ENCODE data around the gene DSTYK.
A peak's percentile ranks its signal among the peaks of the same experiment; 100 is the strongest.

The DSTYK gene

DNA sequence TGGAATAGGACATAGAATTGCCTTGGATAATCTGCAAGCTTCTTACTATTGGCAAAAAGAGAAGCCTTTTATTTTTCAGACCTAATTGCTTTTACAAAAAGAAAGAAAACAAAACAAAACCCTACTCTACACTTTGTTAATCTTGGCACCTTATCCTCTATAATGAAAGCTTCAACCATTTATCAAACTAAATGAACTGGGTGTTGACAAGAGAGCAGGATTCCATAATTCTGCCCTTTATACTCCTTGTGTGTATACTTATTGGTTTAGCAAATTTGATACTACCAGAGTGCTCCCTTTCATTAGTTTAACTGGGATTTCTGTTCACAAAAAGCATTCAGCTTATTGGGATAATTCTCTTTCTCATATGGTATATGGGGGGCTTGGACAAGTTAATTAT, 13.2 kb upstream of the DSTYK start:
- no peak for DNase-seq
- TF ChIP-seq GATA1 (IDR thresholded peaks at IDR 0.05; ENCODE audit: low read depth, low read length) = no peak
- TF ChIP-seq POLR2A (IDR thresholded peaks at IDR 0.05; ENCODE audit: low read length) = no peak

DNA sequence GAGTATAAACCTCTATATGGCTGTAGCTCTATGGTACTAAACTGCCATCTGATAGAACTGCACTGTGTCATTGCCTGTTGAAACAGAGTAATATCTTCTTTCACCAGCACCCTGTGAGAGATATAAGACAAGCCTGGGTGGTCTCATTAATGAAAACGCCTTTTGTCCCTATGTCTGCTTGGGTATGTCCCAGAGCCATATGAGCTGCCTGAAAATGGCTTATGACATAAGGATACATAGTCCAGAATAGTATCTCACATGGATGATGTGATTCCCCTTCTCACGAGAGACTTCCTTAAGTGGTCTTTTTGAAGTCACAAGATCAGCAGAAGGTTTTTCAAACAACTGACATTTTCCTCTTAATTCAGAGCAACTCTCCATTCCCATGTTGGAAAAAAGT, 8.9 kb upstream of the DSTYK start:
- peak; percentile 56 to 74 for DNase-seq
- no peak for TF ChIP-seq GATA1 (IDR thresholded peaks at IDR 0.05; ENCODE audit: low read depth, low read length)
- no peak for TF ChIP-seq POLR2A (IDR thresholded peaks at IDR 0.05; ENCODE audit: low read length)

DNA sequence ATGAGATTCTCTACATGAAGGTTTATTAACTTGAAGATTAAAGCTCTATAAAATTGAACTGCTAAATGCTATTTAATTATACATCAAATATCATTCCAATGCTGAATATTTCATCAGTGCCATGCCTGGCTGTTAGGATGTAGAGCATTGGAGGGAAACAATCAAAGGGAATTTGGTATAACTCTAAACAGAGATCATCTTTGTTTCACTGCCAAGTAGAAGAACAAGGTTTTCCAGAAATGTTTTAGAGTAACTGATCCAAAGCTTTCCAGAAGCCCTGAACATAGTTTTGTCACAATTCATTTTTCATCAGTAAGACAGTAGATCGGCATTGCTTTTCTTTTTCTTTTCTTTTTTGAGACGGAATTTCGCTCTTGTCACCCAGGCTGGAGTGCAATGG, 5.9 kb upstream of the DSTYK start:
- no peak for TF ChIP-seq GATA1 (IDR thresholded peaks at IDR 0.05; ENCODE audit: low read depth, low read length)
- TF ChIP-seq POLR2A (IDR thresholded peaks at IDR 0.05; ENCODE audit: low read length) = no peak

DNA sequence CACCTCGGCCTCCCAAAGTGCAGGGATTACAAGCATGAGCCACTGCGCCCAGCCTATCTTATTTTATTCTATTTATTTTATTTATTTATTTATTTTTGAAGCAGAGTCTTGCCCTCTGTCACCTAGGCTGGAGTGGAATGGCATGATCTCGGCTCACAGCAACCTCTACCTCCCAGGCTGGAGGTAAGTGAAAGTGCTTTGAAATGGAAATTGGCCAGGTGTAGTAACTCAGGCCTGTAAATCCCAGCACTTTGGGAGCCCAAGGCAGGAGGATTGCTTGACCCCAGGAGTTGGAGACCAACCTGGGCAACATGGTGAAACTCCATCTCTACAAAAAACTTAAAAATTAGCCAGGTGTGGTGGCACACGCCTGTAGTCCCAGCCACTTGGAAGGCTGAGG, 5.1 kb upstream of the DSTYK start:
- TF ChIP-seq POLR2A (IDR thresholded peaks at IDR 0.05; ENCODE audit: low read length) = no peak

More for the DNA sequence above, 5.9 kb upstream of the DSTYK start:
- no peak for DNase-seq

DNA sequence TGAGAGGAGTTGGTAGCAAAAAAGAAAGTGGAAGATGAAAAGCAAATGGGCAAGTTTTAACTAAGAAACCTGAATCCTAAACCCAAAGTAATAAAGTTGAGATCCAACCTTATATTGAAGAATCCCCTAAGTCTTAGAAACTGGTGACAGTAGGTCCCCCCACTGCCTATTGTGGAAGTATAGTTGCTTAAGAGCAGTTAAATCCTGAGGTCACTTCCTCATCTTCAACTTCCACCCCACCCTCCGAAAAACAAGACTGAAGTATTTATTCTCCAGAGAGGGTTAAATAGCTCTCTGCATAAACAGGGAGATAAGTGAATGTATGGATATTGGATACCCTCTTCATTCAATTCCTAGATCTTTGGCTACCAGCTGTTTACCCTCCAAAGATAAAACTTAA, 3.3 kb upstream of the DSTYK start:
- TF ChIP-seq POLR2A (IDR thresholded peaks at IDR 0.05; ENCODE audit: low read length) (no peak), GATA1 (IDR thresholded peaks at IDR 0.05; ENCODE audit: low read depth, low read length) (no peak)
- no peak for DNase-seq

More for the DNA sequence above, 5.1 kb upstream of the DSTYK start:
- no peak for DNase-seq

DNA sequence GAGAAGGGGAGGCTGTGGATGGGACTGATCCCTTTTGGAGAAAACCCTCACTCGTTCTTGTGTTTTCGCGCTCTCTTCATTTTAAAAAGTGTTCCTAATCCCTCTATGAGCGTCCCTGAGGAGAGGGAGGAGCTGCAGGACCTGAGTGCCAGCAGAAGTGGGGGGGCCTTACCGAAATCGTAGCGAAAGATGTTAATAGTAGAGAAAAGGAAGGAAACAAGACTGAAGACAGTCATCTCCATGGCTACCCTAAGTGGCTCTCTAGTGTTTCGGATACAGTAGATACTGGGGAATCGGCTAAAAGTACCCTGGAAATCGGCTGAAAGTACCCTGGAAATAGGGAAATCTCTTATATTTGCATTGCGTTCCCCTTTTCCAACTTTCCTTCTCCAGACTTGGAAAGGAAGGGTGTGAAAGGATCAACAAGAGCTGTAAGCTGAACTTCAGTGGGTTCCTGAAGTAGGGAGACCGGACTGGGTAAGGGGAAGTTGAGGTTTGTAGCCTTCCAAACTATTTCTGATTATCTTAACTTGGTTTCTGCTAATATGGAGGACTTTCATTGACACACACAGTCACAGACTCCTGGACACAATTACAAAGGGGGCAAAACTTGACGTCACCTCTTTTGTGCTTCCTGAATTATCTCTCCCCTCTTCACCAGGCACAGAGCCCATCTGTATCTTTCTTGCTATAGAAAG, 486 bp upstream of the DSTYK start:
- TF ChIP-seq GATA1 (IDR thresholded peaks at IDR 0.05; ENCODE audit: low read depth, low read length) (no peak), POLR2A (IDR thresholded peaks at IDR 0.05; ENCODE audit: low read length) (no peak)

DNA sequence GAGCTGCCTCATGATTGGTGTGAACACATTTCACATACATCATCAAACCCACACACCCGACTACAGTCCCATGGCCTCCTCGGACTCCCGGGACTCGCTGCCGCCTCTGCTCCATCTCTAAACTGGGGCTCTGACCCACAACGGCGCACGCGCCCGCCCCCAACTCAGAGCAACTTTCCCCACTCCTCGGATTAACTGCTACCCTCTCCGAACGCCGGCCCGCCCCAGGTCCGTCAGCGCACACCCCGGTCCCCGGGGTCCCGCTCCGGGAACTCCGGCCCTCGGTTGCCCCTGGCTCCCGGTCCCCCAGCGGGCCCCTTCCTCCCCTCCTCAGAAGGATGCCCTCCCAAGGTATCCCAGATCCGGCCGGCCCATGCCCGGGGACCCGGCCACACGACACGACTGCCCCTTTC, 740 bp downstream of the DSTYK start:
- TF ChIP-seq POLR2A (IDR thresholded peaks at IDR 0.05; ENCODE audit: low read length) (no peak), GATA1 (IDR thresholded peaks at IDR 0.05; ENCODE audit: low read depth, low read length) (no peak)
- DNase-seq = peak; percentile 63 to 78

More for the DNA sequence above, 486 bp upstream of the DSTYK start:
- peak; percentile 47 to 54 for DNase-seq

DNA sequence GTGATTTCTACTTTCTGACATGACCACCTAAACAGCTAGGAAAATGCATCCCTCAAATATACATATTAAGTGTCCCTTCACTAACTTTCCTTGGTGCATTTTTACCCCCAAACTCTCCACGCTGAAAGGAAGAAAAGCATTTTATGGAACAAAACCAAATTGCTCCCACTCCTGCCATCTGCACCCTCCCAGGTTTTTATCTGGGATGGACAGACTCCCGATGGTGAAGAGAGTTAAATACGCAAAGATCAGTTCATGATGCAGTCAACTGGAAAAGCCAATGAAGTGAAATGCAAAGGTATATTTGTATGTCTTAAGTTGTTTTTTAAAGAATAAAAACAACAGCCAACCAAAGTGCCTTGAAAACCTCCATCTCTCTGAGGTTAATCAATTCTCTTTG, 2.7 kb downstream of the DSTYK start:
- peak; percentile 54 to 61 for DNase-seq
- TF ChIP-seq GATA1 (IDR thresholded peaks at IDR 0.05; ENCODE audit: low read depth, low read length) (no peak), POLR2A (IDR thresholded peaks at IDR 0.05; ENCODE audit: low read length) (no peak)

DNA sequence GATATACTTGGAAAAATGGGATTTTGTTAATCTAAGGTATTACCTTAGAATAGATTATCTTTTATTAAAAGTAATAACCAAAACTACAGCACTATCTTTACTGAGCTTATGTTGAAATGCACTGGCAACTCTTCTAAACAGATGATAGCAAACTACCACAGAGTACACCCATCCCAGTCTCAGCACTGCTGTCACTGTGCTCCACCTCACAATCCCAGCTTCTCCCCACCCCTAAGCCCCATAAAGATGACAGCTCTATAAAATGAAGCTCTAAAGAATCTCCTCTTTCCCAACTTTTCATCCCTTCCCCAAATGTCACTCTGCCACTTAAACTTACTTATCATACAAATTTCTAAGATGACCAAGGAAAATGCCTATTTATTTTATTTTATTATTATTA, 6.4 kb downstream of the DSTYK start:
- peak; percentile 68 to 83 for DNase-seq
- TF ChIP-seq GATA1 (IDR thresholded peaks at IDR 0.05; ENCODE audit: low read depth, low read length) (no peak), POLR2A (IDR thresholded peaks at IDR 0.05; ENCODE audit: low read length) (no peak)

DNA sequence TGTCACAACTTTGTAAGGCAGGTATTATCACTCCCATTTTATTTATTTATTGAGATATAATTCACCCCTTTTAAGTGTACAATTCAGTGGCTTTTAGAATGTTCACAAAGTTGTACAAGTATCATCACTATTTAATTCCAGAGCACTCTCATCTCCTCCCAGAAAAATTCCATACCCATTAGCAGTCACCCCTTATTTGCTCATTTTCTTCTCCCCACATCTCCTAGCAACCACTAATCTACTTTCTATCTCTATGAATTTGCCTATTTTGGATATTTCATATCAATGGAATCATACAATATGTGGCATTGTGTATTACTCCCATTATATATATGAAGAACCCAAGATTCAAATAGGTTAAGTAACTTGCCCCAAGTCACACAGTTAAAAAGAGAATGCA, 7.0 kb downstream of the DSTYK start:
- no peak for DNase-seq
- TF ChIP-seq GATA1 (IDR thresholded peaks at IDR 0.05; ENCODE audit: low read depth, low read length) (no peak), POLR2A (IDR thresholded peaks at IDR 0.05; ENCODE audit: low read length) (no peak)

DNA sequence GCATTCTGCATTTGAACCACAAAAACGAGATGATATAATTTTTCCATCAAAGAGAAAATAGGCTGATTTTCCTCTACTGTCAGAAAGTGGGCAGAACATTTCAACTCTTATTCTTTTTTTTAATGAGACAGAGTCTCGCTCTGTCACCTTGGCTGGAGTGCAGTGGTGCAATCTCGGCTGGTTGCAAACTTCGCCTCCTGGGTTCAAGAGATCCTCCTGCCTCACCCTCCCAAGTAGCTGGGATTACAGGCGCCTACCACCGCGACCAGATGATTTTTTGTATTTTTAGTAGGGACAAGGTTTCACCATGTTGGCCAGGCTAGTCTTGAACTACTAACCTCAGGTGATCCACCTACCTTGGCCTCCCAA, 11.6 kb downstream of the DSTYK start:
- DNase-seq = no peak
- TF ChIP-seq POLR2A (IDR thresholded peaks at IDR 0.05; ENCODE audit: low read length) = no peak
- TF ChIP-seq GATA1 (IDR thresholded peaks at IDR 0.05; ENCODE audit: low read depth, low read length) = no peak

DNA sequence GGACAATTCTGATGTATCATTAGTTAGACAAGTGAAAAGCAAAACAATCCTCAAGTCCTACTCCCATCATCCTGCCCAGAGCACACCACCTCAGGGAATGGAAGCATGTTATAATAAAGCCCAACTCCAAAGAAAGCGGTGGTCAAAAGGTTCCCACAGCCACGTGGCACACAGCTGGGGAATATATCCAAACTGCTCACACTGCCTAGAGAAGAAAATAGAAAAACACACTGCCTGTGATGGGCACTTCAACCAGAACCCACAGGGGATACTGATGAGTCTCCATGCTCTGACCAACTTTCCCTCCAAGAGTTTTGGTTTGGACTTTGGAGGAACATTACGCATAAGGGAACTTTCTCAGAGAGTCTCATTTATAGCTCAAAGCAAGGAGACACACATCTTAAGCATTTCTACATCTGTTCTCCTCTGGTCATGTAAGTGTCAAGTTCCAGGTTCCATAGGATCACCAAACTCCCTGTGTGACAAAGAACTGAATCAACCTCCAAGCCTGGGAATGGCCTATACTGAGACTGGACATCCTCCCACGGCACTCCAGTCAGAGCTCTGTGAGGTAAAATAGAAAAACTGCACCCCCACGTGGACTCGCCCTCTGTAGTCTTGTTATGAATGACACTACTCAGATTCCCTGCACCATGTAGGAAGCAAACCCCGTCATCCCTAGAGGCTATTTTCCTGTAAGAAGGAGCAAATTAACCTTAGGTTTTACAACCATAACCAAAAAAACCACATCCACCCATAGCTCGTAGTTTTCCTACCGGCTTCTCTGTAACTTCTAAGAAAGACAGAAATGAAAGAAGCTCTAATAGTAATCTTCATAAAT, 12.2 kb downstream of the DSTYK start:
- DNase-seq = no peak

DNA sequence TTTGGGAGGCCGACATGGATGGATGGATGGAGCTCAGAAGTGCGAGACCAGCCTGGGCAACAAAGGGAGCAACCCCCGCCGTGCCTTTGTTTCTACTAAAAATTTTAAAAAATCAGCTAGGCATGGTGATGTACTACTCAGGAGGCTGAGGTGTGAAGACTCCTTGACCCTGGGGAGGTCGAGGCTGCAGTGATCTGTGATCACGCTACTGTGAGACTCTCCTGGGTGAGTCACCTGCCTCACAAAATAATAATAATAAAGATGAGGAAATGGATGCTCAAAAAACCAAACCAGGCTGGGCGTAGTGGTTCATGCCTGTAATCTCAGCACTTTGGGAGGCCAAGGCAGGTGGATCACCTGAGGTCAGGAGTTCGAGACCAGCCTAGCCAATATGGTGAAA, 19.2 kb downstream of the DSTYK start:
- DNase-seq = no peak
- no peak for TF ChIP-seq POLR2A (IDR thresholded peaks at IDR 0.05; ENCODE audit: low read length)
- TF ChIP-seq GATA1 (IDR thresholded peaks at IDR 0.05; ENCODE audit: low read depth, low read length) = no peak

More for the DNA sequence above, 12.2 kb downstream of the DSTYK start:
- TF ChIP-seq POLR2A (IDR thresholded peaks at IDR 0.05; ENCODE audit: low read length) = no peak
- no peak for TF ChIP-seq GATA1 (IDR thresholded peaks at IDR 0.05; ENCODE audit: low read depth, low read length)

DNA sequence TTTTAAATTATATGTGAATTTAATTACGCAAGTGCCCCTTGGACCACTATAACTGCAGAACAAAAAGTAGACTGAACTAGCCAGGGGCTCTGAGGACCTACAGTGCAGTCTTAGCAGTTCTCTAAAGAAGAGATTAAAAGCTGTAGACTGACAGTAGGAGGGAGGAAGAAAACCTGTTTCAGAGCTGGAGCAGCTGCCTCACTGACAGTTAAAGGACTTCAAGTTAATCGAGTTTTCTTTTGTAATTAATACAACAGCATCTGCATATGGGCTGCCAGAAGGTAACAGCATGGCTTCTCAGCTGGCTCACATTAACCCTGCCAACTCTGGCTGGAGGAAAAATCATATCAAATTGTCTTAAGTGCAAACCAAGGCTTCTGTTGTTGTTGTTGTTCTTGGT, 19.9 kb downstream of the DSTYK start:
- peak in 1 of 2 experiments; percentile 16 for DNase-seq
- TF ChIP-seq GATA1 (IDR thresholded peaks at IDR 0.05; ENCODE audit: low read depth, low read length) (no peak), POLR2A (IDR thresholded peaks at IDR 0.05; ENCODE audit: low read length) (no peak)
